Midbrain (tissue), 1 donor: ENCODE results near the gene EXOG.

Experiments used
- DNase-seq: peaks from one replicate; lab custom pipeline; 2025; lab: John Stamatoyannopoulos, UW

EXOG gene

DNA sequence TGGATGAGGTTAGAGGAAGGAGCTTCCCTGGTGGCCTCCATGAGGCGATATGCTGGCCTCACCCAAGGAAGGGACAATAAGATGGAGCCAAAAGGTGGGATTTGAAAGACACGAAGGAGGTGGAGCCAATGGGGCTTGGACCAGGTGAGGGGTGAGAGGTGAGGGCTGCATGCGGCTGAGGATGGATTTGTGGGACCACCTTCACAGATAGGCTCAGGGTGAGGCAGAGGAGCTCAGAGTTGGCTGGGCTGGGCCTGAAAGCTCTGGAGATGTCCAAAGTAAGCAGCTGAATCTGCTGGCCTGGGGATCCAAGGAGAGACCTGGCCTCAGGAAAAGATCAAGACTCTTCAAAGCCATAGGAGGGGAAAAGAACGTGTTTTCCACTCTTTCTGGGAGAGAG lies 49.8 kb downstream of the EXOG start:
- DNase-seq = no peak

- no peak for DNase-seq
Observed at GRCh38 chr3:38548154-38548931, 52.2 kb downstream of the EXOG start.

DNA sequence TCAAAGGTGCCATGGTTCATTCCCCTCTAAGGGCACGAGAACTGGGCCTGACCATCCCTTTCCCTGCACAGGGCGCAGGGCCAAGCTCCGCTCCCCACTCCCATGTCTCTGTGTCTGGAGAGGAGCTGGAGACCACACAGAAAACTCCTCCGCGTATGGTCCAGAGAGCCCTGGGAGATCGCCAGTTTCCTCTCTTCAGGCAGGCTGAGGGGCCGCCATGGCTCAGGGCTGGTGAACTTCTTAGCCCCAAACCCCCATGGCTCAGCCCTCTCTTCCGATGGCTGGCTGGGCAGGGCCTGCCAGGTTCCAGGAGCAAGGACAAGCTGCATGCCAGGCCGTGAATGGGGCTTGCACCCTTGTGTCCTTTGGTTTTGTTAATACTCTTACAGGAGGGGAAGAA lies 52.9 kb downstream of the EXOG start:
- no peak for DNase-seq

DNA sequence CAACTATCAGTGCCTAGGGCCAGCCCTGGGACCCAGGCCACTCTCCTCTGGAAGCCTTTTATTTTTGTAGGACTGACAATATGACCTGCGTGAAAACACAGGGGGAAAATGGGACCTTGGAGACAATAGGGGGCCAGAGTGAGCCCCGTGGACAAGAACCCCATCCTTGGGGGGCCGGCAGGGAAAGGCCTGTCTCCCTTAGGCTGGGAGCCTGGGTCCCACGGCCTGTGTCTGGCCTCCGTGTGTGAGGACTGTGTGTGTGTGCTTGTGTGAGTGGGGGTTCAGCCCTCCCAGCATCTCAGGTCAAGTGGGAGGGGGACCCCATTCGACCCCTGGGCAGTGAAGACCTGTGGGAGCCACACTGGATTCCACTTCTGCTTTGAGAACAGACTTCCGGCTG lies 53.3 kb downstream of the EXOG start:
- no peak for DNase-seq

- no peak for DNase-seq
Observed at GRCh38 chr3:38549957-38550840, 54.1 kb downstream of the EXOG start.

GRCh38 chr3:38551026-38551832 lies 55.1 kb downstream of the EXOG start:
- DNase-seq = no peak

DNA sequence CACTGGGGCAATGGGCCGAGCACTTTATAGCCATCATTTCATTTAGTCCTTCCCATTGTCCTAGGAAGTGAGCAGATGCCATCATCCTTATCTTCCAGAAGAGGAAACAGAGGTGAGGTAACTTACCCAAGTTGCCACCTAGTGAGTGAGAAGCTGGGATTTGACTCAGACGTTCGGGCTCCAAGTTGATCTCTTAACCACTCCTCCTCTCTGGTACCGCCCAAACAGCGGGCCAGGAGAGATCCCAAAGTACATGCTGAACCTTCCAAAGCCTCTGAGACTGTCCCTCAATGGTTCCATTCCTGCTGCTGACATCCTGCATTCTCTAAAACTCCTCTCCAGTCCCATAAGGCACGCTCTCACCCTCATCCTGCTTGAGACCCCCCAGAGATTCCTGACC lies 56.2 kb downstream of the EXOG start:
- no peak for DNase-seq

DNA sequence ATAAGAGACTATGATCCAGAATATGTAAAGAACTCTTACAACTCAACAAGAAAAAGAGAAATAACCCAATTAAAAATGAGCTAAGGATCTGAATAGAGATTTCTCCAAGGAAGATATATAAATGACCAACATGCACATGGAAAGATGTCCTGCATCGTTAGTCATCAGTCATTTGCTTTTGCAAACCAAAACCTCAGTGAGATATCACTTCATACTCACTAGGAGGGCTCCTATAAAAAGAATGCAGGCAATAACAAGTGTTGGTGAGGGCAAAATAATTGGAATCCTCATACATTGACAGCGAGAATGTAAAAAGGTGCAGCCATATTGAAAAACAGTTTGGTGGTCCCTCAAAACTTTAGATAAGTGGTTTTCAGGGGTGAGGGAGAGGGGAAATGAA lies 56.9 kb downstream of the EXOG start:
- DNase-seq = no peak

- no peak for DNase-seq
Observed at GRCh38 chr3:38554127-38554827, 58.1 kb downstream of the EXOG start.

GRCh38 chr3:38555149-38555840 lies 59.2 kb downstream of the EXOG start:
- no peak for DNase-seq

GRCh38 chr3:38555926-38556325 lies 59.8 kb downstream of the EXOG start:
- DNase-seq = no peak

GRCh38 chr3:38556640-38557358 lies 60.7 kb downstream of the EXOG start:
- no peak for DNase-seq

- DNase-seq = no peak
Observed at GRCh38 chr3:38558864-38559263, 62.7 kb downstream of the EXOG start.

GRCh38 chr3:38560284-38560683 lies 64.1 kb downstream of the EXOG start:
- DNase-seq = no peak

DNA sequence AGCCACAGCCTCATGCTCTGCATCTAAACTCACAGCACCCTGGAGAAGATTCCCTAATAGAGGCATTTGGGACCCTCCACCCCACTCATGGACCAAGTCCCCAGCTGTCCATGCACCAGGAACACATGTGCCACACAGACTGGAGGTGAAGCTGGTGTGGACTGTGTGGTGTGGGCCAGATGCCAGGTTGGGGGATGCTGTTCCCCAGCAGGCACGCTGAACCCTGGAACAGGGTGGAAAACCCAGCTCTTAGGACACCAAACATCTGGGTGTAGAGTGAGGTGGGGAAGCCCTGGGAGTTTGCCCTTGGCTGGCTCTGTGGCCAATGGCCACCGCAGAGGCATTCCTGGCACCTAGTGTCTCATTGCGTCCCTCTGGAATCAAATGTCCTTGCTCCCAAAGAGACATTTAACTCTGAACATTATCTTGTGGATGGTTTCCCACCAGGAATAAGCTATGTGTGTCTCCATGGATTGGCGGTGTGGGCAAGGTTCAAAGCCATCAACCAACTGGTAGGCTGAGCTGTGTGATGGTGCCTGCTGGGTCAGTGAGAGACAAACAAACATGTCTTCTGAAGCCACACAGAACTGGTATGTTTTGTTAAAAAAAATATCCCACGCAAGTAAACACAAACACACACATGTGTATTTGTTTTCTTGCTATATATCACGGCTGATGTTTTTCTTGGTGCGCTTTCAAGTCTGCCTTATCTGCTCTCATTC lies 65.0 kb downstream of the EXOG start:
- no peak for DNase-seq

DNA sequence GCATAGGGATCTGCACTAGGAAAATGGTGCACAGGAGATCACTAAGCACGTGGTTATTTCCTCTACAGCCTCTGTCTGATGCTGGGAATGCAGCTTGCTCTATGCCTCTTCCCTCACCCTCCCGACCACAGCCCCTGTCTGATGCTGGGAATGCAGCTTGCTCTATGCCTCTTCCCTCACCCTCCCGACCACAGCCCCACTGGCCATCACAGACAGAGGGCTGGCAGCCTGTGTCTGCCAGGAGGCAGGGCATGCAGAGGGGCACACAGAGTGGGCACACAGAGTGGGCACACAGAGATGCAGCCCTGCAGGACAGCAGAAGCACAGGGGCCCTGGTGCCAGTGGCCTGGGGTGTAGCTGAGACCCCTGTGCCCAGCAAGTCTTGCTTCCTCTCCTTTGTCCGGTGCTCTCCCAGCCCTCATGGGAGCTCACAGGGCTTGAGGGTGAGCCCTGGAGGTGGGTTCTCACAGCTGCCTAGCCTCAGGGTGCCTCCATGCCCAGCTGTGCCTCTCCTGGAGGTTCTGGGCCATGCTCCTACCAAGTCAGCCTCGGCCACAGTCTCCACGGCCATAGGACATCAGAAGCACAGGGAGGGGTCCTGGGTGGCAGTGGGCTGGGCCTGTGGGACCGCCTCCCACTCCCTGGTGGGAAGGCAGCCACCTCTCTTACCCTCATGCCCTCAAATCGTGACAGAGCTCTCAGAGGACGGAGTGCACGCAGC lies 65.8 kb downstream of the EXOG start:
- no peak for DNase-seq

DNA sequence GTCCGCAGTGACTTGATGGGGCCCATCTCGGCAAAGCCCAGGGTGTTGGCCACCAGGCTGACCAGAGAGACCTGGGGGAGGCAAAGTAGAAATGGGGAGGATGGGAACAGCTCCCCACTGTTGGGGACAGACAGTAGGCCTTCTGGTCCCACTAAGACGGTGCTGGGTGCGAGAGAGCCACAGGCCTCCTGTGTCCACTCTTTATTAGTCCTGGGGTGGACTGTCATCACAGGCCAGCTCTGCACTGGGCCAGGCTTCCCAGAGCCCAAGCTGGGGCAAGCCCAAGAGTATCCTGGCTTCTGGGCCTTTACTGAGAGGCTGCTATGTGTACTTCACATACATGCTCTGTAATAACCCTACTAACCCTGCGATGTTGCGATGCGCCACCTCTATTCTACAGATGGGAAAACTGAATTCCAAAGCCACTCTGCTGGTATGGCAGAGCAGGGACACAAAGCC lies 66.4 kb downstream of the EXOG start:
- DNase-seq = no peak

- no peak for DNase-seq
Observed at GRCh38 chr3:38563070-38563885, 67.1 kb downstream of the EXOG start.
